Mesenteric fat pad (tissue), 1 donor: Measurements from ENCODE around the gene RTN4. TPM values are rescaled to one million over a fixed set of nuclear protein-coding genes. Genes with fewer than 3 reads are reported as not detected.
"Not testable (repeated sequence)": the region's sequence is repeated elsewhere in the genome, so short reads cannot be mapped to it uniquely, and the experiment has no call there.

Source experiments
- DNase-seq: peaks from one replicate; pipeline ENCODE4 v3.0.0-alpha.2; 2020; ENCODE audit warnings: low spot score
- long read RNA-seq: library from polyadenylated mRNA; unstranded; transcript quantifications from one replicate; pipeline ENCODE4 v2.0.0, GENCODE V29; 2020
- total RNA-seq: library from RNA; stranded (reverse); fragmentation: NEBNext Ultra II Directional; extraction: Animal tissue kit (Norgen Biotek cat#: 25700); gene quantifications from one replicate; pipeline ENCODE4 v1.2.1, GENCODE V29; 2021
- donor health status: DM: yes; HTN: yes; CAD: no.

Gene RTN4, protein sequence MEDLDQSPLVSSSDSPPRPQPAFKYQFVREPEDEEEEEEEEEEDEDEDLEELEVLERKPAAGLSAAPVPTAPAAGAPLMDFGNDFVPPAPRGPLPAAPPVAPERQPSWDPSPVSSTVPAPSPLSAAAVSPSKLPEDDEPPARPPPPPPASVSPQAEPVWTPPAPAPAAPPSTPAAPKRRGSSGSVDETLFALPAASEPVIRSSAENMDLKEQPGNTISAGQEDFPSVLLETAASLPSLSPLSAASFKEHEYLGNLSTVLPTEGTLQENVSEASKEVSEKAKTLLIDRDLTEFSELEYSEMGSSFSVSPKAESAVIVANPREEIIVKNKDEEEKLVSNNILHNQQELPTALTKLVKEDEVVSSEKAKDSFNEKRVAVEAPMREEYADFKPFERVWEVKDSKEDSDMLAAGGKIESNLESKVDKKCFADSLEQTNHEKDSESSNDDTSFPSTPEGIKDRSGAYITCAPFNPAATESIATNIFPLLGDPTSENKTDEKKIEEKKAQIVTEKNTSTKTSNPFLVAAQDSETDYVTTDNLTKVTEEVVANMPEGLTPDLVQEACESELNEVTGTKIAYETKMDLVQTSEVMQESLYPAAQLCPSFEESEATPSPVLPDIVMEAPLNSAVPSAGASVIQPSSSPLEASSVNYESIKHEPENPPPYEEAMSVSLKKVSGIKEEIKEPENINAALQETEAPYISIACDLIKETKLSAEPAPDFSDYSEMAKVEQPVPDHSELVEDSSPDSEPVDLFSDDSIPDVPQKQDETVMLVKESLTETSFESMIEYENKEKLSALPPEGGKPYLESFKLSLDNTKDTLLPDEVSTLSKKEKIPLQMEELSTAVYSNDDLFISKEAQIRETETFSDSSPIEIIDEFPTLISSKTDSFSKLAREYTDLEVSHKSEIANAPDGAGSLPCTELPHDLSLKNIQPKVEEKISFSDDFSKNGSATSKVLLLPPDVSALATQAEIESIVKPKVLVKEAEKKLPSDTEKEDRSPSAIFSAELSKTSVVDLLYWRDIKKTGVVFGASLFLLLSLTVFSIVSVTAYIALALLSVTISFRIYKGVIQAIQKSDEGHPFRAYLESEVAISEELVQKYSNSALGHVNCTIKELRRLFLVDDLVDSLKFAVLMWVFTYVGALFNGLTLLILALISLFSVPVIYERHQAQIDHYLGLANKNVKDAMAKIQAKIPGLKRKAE
- total RNA-seq: 681 TPM
- long read RNA-seq, transcript RTN4-204 (8 exons, 2,390 nt): minor isoform, 8 of 381 reads
- long read RNA-seq, transcript RTN4-205 (7 exons, 1,898 nt): minor isoform, 71 of 381 reads
- long read RNA-seq, transcript RTN4-201 (7 exons, 2,333 nt): major isoform, 103 of 381 reads
- long read RNA-seq, transcript RTN4-215 (2 exons, 860 nt): minor isoform, 5 of 381 reads
- long read RNA-seq, partial matches to known transcripts: 176 of 381 reads
- long read RNA-seq, other reads (novel, unspliced or antisense): 17 of 381 reads

DNA sequence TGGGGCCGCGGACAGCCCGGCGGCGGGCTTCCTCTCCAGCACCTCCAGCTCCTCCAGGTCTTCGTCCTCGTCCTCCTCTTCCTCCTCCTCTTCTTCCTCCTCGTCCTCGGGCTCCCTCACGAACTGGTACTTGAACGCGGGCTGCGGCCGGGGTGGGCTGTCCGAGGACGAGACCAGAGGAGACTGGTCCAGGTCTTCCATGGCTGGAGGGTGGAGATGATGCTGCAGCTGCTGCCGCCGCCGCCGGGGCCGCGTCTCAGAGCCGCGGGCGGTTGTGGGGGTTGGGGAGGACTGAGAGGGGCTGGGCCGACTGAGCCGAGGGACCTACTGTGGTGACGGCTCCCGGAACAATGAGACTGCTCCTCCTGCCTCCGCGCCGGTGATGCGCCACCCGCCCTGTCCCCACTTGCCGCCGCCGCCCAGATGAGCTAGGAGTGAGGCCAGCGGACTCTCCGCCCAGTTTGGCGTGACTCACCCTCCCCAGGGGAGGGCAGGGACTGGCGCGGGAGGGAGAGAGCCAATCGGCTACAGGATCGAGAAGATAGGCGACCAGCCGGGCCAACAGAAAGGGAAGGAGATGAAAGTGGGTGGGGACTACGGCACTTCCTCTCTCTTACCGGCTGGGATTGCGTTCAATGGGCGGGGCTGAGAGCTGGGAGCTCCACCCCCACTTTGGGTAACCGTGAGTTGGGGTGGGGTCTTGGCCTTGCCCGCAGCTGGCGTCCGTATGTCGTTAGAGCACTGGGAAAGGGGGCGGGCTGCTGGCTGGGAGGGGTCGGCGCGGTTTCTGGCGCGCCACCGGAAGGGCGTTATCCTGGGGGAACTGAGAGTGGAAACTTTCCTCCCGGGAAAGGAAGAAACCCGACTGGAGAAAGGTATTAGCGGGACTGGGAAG lies at the start of gene RTN4:
Gene RTN4 (minus strand): TSS at position 352 of the 895 bp plus-strand sequence. CDS start 151 bp downstream, at position 201.
- DNase-seq: peak; percentile 99

DNA sequence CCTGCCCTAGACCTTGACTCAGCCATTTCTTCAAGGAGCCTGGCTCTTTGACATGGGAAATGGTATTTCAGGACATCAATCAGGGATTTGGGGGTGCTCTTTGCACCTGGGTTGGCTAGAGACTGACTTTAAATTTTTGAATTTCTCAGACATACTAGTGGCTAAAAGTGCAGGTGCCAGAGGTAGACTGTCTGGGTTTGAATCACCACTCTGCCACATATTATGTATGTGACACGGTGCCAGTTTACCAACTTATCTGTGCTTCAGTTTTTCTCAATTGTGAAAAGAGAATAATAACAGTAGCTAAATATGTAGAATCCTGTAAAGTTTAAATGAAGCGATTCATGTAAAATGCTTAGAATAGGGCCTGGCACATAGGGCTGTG lies 49.2 kb upstream of the RTN4 start:
- no peak for DNase-seq

DNA sequence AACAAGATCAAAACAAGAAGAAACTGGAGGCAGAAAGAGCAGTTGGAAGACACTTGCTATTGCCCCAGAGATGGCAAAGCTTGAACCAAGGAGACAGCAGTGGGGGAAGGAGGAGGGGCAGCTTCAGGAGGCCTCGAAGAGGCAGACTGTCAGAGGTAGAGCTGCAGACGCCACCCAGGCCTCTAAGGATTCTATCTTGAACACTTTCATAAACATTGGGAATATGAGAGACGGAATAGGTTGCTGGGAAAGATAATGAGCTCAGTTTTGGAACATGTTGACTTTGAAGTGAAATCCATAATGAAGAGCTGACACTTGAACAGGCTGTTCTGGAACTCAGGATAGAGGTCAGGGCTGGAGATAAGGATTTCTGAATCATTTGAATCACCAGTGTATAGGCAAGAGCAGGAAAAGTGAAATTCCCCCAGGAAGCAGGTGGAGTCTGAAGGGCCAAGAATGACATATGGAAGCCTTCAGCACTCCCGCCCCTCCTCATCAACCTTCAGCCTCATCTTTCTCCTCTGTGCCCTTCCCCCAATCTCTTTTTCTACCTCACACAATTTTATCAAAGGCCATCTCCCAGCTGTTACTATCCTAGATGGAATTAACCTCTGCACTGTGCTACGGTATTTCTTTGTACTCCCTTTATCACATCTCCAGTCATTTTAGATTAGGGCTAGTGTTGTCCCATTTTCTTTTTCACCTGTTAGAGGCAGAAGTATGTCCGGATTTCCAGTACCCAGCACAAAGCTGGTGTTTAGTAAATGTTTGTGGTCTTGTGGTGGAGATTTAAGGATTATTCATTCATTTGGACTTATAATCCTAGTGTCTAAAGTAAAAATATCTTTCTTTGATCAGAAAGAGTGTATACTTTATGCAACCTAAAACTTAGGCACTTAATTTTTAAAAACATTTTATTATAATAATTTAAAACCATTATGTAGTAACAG lies 47.5 kb upstream of the RTN4 start:
- DNase-seq: no peak

GRCh38 chr2:55097082-55097460 lies 46.8 kb upstream of the RTN4 start:
- DNase-seq: no peak

- DNase-seq: no peak
Measured at GRCh38 chr2:55096586-55096985, 46.3 kb upstream of the RTN4 start.

- no peak for DNase-seq
Measured at GRCh38 chr2:55093381-55093780, 43.1 kb upstream of the RTN4 start.

DNA sequence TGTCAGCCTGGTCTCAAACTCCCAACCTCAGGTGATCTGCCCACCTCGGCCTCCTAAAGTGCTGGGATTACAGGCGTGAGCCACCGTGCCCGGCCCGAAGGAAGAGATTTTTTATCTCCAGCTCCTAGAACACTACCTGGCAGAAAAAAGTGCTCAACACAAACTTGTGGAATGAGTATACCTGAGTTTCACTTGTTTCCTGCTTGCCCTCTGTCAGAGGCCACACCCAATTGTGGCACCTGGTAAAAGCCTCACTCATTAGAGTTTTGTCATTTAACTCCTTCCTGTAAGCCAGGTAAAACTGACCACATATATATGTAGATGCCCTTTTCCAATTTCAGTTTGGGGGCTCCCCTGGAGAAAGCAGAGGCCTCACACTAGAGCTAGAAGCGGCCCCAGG lies 42.2 kb upstream of the RTN4 start:
- no peak for DNase-seq

GRCh38 chr2:55091681-55092080 lies 41.4 kb upstream of the RTN4 start:
- not testable (repeated sequence) for DNase-seq

- no peak for DNase-seq
Measured at GRCh38 chr2:55090702-55091101, 40.5 kb upstream of the RTN4 start.

- no peak for DNase-seq
Measured at GRCh38 chr2:55089726-55090125, 39.5 kb upstream of the RTN4 start.

DNA sequence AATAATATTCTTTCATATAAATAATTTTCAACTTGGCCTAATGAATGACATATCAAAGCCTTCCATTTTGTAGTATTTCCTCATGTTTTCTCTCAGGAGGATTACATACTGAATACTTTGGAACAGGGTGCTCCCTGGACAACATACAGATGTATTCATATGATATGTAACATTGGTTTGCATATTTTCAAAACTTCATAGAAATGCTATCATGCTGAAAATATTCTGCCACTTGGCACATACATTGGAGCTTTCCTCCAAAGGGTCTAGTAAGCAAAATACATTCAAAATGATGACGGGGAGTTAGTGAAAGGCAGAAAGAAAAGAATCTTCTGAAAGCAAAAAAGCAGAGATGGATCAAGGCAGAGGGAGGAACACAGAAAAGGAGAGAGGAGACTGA lies 38.1 kb upstream of the RTN4 start:
- DNase-seq: no peak

- no peak for DNase-seq
Measured at GRCh38 chr2:55087936-55088335, 37.7 kb upstream of the RTN4 start.

DNA sequence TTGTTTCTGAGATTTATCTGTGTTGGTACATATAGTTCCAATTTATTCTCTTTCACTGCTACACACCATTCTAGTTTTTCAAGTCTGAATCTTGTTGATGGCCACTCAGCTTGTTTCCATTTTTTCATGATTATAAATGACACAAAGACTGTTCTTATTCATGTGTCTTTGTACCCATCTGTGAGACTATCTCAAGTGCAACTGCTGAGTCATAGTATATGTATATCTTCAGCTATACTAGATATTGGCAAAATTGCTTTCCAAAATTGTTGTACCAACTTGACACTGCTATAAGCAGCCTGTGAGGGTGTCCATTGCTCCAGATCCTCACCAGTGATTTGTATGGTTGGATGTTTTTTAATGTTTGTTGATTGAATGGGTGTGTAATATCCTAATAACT lies 37.2 kb upstream of the RTN4 start:
- DNase-seq: no peak

DNA sequence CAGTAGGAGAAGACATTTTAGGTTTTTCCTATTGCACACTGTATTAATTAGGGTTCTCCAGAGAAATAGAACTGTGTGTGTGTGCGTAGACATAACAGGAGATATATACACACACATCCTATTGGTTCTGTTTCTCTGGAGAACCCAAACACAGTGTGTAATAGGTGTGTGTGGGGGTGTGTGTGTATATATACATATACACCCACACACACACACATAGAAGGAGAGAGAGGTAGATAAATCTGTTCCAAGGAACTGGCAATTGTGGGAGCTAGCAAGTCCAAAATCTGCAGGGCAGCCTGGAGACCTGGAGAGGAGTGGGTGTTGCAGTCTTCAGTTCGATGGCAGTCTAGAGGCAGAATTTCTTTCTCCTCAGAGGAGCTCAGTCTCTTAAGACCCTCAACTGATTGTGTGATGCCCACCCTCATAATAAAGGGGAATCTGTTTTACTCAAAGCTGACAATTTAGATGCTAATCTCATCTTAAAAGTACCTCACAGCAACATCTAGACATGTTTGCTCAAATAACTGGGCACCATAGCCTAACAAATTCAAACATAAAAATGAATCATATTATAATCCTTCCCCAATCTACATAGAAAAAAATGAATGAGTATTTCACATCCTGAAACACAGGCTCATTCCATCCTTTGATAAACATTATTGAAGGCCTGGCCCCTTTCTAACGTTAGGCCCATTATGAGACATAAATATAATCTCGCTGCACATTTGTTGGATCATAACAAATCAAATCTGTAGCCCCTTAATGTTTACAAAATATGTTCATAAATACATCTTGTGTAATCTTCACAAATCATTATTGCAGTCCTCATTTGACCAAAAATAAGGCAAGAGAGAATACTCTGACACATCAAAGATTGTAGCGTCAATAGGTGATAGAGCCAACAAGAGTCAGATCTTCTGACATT lies 35.1 kb upstream of the RTN4 start:
- DNase-seq: no peak

DNA sequence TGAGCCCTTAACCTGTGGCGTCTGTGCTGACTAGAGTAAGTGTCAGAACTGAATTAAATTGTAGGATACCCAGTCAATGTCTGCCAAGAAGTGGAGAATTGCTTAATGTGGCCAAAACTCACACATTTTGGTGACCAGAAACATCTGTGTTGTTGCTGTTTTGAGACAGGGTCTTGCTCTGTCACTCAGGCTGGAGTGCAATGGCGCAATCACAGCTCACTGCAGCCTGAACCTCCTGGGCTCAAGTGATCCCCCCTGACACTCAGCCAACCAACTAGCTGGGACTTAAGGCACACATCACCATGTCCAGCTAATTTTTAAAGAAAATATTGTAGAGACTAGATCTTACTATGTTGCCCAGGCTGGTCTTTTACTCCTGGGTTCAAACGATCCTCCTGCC lies 34.4 kb upstream of the RTN4 start:
- DNase-seq: no peak

DNA sequence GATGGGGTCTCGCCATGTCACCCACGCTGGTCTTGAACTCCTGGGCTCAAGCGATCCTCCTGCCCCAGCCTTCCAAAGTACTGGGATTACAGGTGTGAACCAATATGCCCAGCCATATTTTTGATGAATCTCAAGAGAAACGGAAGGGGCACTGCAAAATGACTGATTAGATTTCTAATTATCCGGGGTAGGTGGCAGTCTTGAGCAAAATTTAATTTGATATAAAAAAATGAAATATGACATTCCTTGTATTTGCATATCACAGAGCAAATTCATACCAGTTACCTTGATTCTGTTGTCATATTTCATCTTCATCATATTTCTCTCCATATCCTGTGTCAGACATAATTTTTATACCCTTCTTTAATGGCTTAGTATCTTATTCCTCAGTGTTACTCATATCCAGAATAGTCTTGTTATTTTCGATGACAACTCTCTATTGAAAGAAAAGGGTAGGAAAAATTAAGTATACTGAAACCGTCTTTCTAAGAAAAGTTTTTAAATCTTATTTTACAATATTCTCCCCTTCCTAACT lies 30.0 kb upstream of the RTN4 start:
- DNase-seq: no peak

- no peak for DNase-seq
Measured at GRCh38 chr2:55078956-55079355, 28.7 kb upstream of the RTN4 start.

DNA sequence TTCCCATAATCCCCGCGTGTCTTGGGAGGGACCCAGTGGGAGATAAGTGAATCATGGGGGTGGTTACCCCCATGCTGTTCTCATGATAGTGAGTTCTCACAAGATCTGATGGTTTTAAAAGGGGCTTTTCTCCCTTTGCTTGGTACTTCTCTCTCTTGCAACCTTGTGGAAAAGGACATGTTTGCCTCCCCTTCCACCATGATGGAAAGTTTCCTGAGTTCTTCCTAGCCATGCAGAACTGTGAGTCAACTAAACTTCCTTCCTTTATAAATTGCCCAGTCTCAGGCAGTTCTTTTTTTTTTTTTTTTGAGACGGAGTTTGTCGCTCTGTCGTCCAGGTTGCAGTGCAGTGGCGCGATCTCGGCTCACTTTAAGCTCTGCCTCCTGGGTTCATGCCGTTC lies 26.5 kb upstream of the RTN4 start:
- DNase-seq: no peak
